Stomach (tissue), 9 donors: ENCODE results near the gene MYZAP. TPM values are rescaled to one million over a fixed set of nuclear protein-coding genes. Genes with fewer than 3 reads are reported as not detected.
"Not testable (repeated sequence)": the region's sequence is repeated elsewhere in the genome, so short reads cannot be mapped to it uniquely, and the experiment has no call there.

Experiments
- DNase-seq, 2 donors: peaks; one replicate each; pipeline versions ENCODE4 v3.0.0 to v3.0.0-alpha.2; 2013 to 2019
- H3K27ac ChIP-seq, 5 donors: fragments of 200-600 bp in 4 of 5; sonication (generic) in 4 of 5; one replicate each; pipeline ENCODE4 v1.5.1; 2013 to 2019; ENCODE audit warnings: mild to moderate bottlenecking in 1 of 5, moderate library complexity in 1 of 5
- H3K27me3 ChIP-seq, 3 donors: fragments of 200-600 bp; sonication (generic); one replicate each; pipeline ENCODE4 v1.5.1; 2017 to 2019; ENCODE audit warnings: mixed run types in 1 of 3
- H3K36me3 ChIP-seq, 4 donors: fragments of 200-600 bp; sonication (generic); 1 replicate in 3 of 4; 2 replicates in 1 of 4; pipeline ENCODE4 v1.5.1; 2016 to 2019
- H3K4me1 ChIP-seq, 4 donors: fragments of 200-600 bp; sonication (generic); one replicate each; pipeline ENCODE4 v1.5.1; 2016 to 2019
- H3K4me3 ChIP-seq, 4 donors: fragments of 200-600 bp; sonication (generic) in 3 of 4; one replicate each; pipeline ENCODE4 v1.5.1; 2016 to 2019; ENCODE audit warnings: mild to moderate bottlenecking in 1 of 4
- H3K9me3 ChIP-seq, 4 donors: fragments of 200-600 bp; sonication (generic); one replicate each; pipeline ENCODE4 v1.5.1; 2016 to 2019
- EP300 ChIP-seq: sonication (generic); formaldehyde crosslinking; IDR thresholded peaks from one replicate; pipeline ENCODE4 v1.6.1; 2017; ENCODE audit warnings: antibody characterized with exemption
- POLR2A ChIP-seq, 4 donors: fragments of 450-650 bp; IDR thresholded peaks; one replicate each; pipeline ENCODE4 v1.6.1; 2016; ENCODE audit warnings: antibody characterized with exemption in 4 of 4, control low read depth in 2 of 4, mild to moderate bottlenecking in 1 of 4, moderate library complexity in 1 of 4
- POLR2AphosphoS5 ChIP-seq, 3 donors: sonication (generic); formaldehyde crosslinking; IDR thresholded peaks; one replicate each; pipeline ENCODE4 v1.6.1; 2016; ENCODE audit warnings: antibody characterized with exemption in 3 of 3
- WGBS, 5 donors: extraction: QIAGEN DNeasy Blood & Tissue Kit in 3 of 5; methylation state at CpG; one replicate each; pipeline versions ENCODE4 v1.1.5 to v1.1.7; 2013 to 2018; 5-methylcytosine and 5-hydroxymethylcytosine counted together
- intact Hi-C: fragments of 100-400 bp; cut with DNase I; formaldehyde crosslinking; loops from one replicate; pipeline ENCODE4 v1.15.1; 2023; ENCODE audit warnings: low total_unique reads
- polyA plus RNA-seq, 3 donors: library from polyadenylated mRNA; stranded (reverse); fragments of 200-250 nt; gene quantifications; one replicate each; pipeline ENCODE4 v1.2.3, GENCODE V29; 2013
- total RNA-seq, 5 donors: library from RNA; depleted of rRNA; stranded (reverse); fragments of >200 nt; gene quantifications; one replicate each; pipeline versions ENCODE4 v1.1.0 to v1.2.3, GENCODE V29; 2014 to 2016
- TF ChIP-seq, protein P1 (sequence below), 7 experiments: fragments of 450-650 bp in 4 of 7; fragments of 200-600 bp in 3 of 7; sonication (generic) in 3 of 7; IDR thresholded peaks; one replicate each; pipeline ENCODE4 v1.5.1; 2016 to 2019; ENCODE audit warnings: antibody characterized with exemption in 7 of 7, control low read depth in 2 of 7, mild to moderate bottlenecking in 1 of 7
- donor health status: healthy with polysubstance abuse.
- donor health status: Bipolar disorder and iron deficiency.
- donor health status: healthy.

Gene MYZAP
- total and polyA plus RNA-seq, 8 donors = 9.4 to 59.8 (median 20.9) TPM; not detected in 1

- Histone ChIP-seq H3K27ac (peak overlapping the region; percentile 47 to 83 (median 80)), H3K4me3 (no peak overlapping the region), H3K4me1 (peaks cover 30 to 64% (median 41%) of the 10 kb centered on the region in 4 donors), H3K36me3 (no peaks in the 10 kb centered on the region), H3K27me3 (no peaks in the 10 kb centered on the region), H3K9me3 (no peaks in the 10 kb centered on the region)
- intact Hi-C loops = loop anchor here (10.0 kb wide), 1 partner anchor 45 kb away; no protein-coding TSS in a partner anchor
- 26 to 47% (median 34%) methylated on average over 10 of the region's 10 CpGs for WGBS, 5 donors
- DNase-seq = peak; percentile 81 to 87
- TF ChIP-seq, protein P1, sequence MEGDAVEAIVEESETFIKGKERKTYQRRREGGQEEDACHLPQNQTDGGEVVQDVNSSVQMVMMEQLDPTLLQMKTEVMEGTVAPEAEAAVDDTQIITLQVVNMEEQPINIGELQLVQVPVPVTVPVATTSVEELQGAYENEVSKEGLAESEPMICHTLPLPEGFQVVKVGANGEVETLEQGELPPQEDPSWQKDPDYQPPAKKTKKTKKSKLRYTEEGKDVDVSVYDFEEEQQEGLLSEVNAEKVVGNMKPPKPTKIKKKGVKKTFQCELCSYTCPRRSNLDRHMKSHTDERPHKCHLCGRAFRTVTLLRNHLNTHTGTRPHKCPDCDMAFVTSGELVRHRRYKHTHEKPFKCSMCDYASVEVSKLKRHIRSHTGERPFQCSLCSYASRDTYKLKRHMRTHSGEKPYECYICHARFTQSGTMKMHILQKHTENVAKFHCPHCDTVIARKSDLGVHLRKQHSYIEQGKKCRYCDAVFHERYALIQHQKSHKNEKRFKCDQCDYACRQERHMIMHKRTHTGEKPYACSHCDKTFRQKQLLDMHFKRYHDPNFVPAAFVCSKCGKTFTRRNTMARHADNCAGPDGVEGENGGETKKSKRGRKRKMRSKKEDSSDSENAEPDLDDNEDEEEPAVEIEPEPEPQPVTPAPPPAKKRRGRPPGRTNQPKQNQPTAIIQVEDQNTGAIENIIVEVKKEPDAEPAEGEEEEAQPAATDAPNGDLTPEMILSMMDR (IDR thresholded peaks at IDR 0.05) = no peak
- peak; percentile 32 to 77 (median 32) for TF ChIP-seq POLR2AphosphoS5 (IDR thresholded peaks at IDR 0.05)
These were observed 18.3 kb downstream of the MYZAP start for GRCh38 chr15:57609805-57610529.

DNA sequence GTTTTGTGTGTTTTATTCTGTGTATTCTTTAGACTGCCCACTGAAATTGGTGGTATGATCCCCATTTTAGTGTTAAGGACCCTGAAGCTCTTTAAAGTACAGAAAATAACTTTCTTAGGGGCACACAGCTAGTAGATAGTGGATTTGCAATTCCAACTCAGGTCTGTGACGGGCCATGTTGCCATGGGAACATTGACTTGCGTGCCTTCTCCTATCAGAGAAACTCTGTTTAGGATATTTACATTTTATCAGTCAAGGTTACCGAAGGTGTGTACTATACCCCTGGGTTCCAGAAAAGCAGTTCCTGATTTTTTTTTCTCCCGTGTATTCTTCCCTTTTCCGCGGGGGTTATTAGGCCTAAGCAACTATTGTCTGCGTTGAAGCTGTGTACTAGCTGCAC is 19.4 kb downstream of the MYZAP start:
- Histone ChIP-seq H3K9me3 (no peaks in the 10 kb centered on the region), H3K4me3 (no peak overlapping the region), H3K36me3 (no peaks in the 10 kb centered on the region), H3K4me1 (peaks cover 30 to 69% (median 46%) of the 10 kb centered on the region in 4 donors), H3K27me3 (no peaks in the 10 kb centered on the region), H3K27ac (peak overlapping the region; percentile 74 to 83 (median 80))
- peak in 2 of 3 donors; percentile 13 to 35 for TF ChIP-seq POLR2AphosphoS5 (IDR thresholded peaks at IDR 0.05)
- TF ChIP-seq POLR2A (IDR thresholded peaks at IDR 0.05) = no peak
- 36 to 54% (median 50%) methylated on average over 7 of the region's 7 CpGs for WGBS, 5 donors
- intact Hi-C loops = loop anchor here (10.0 kb wide), 1 partner anchor 46 kb away; no protein-coding TSS in a partner anchor
- peak; percentile 73 to 88 for DNase-seq

GRCh38 chr15:57611938-57612337 is 20.2 kb downstream of the MYZAP start:
- H3K27me3 ChIP-seq = no peaks in the 10 kb centered on the region
- 18 to 37% (median 31%) methylated on average over 3 of the region's 3 CpGs for WGBS, 5 donors
- no peaks in the 10 kb centered on the region for H3K9me3 ChIP-seq
- peaks cover 30 to 67% (median 44%) of the 10 kb centered on the region in 4 donors for H3K4me1 ChIP-seq
- peak; percentile 82 to 85 for DNase-seq
- H3K27ac ChIP-seq = peak overlapping the region; percentile 70 to 83 (median 80)
- H3K36me3 ChIP-seq = no peaks in the 10 kb centered on the region
- peak in 2 of 3 donors; percentile 38 to 70 for TF ChIP-seq POLR2AphosphoS5 (IDR thresholded peaks at IDR 0.05)
- no peak for TF ChIP-seq EP300
- TF ChIP-seq, protein P1 (IDR thresholded peaks at IDR 0.05) = peak in 3 of 7 experiments; percentile 52 to 81 (median 54)
- no peak overlapping the region for H3K4me3 ChIP-seq
- intact Hi-C loops = loop anchor here (10.0 kb wide), 1 partner anchor 47 kb away; no protein-coding TSS in a partner anchor

DNA sequence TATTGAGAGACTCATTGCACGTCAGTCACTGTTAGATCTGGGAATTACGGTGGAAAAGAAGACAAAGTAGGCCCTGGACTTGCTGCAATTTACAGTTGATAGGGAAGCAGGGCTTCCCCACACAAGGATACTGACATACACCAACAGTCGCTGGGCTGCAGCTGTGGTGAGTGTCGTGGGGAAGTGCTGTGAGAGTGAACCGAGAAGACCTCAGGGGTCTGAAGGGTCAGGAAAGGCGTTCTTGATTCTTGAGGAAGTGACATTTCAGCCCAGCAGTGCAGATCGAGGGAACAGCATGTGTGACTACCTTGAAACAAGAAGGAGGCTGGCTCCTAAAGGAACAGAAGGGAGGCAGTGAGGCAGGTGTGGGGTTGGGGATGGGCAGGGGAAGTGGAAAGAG is 22.5 kb downstream of the MYZAP start:
- Histone ChIP-seq H3K4me1 (peaks cover 29 to 47% (median 38%) of the 10 kb centered on the region in 4 donors), H3K4me3 (no peak overlapping the region), H3K27me3 (no peaks in the 10 kb centered on the region), H3K27ac (peak overlapping the region in 2 of 5 donors; percentile 14 to 27), H3K9me3 (no peaks in the 10 kb centered on the region), H3K36me3 (peaks cover 4 to 13% (median 11%) of the 10 kb centered on the region in 4 donors)
- intact Hi-C loops = loop anchor here (10.0 kb wide), 1 partner anchor 49 kb away; no protein-coding TSS in a partner anchor
- WGBS, 5 donors = 65 to 75% (median 70%) methylated on average over 7 of the region's 7 CpGs
- TF ChIP-seq POLR2AphosphoS5 (IDR thresholded peaks at IDR 0.05) = no peak
- TF ChIP-seq EP300 = no peak
- TF ChIP-seq, protein P1 (IDR thresholded peaks at IDR 0.05) = no peak
- no peak for TF ChIP-seq POLR2A (IDR thresholded peaks at IDR 0.05)
- DNase-seq = no peak

- H3K27ac ChIP-seq = peak overlapping the region in 1 of 5 donors; percentile 18
- DNase-seq, H3K9me3 ChIP-seq, H3K4me3 ChIP-seq, H3K27me3 ChIP-seq: not testable (repeated sequence)
- WGBS, 5 donors = 84 to 96% (median 92%) methylated on average over 8 of the region's 8 CpGs
- H3K4me1 ChIP-seq = peaks cover 11 to 32% (median 25%) of the 10 kb centered on the region in 4 donors
- intact Hi-C loops = loop anchor here (10.0 kb wide), 1 partner anchor 51 kb away; no protein-coding TSS in a partner anchor
- peaks cover 4 to 18% (median 14%) of the 10 kb centered on the region in 4 donors for H3K36me3 ChIP-seq
These were observed 24.3 kb downstream of the MYZAP start for GRCh38 chr15:57615951-57616496.
